Stimulated activated CD8-positive, alpha-beta memory T cell treated with anti-CD3 and anti-CD28 coated beads, Interleukin-4, amount 100 ng/mL, for 48 hours (primary cell): ENCODE data around the gene HOXB4.

ENCODE experiments used
- DNase-seq: peaks from one replicate; pipeline ENCODE4 v3.0.0-alpha.2; 2020

Gene HOXB4

DNA sequence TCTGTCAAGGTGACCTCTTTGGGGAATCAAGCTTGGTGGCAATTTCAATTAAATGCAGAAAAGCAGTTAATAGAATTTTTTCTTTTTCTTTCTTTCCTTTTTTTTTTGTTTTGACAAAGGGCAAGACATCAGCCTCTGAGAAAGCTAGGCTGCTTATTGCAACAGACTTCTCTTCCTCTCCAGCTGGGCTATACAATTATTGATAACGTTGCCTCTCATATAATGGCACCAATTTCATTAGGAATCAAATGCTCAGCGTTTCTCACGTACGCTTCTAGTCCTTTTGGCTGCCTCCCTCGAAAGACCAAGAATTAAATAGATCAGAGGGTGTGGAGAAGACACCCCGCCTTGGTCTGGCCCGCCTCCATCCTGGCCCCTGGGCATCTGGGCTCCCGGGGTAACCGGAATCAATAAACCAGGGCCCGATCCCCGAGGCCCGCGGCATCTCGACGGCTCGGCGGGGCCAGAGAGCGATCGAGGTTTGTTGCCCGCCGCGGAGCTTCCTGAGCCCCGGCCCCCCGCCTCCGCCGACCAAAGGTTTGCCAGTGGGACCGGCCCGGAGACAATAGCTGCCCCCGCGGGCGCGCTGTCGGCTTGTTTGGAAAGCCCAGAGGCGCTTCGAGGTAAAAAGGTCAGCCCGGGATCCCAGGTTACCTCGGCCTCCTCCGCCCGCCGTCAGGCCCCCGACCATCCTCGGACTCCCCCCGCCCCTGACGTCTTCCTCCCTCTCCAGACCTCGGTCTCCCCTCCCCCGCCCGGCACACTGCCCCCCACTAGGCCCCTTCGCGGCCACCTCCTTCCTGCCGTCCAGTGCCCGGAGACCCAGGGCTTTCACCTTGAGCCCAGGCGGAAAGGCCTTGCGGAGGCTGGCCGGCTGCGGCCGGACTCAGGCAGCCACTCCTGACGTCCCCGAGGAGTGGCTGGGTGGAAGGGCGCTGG is 51.3 kb downstream of the HOXB4 start:
- no peak for DNase-seq
